HG03460 (cell line): ENCODE results near the gene CTAGE1.
"Not testable (repeated sequence)": the region's sequence is repeated elsewhere in the genome, so short reads cannot be mapped to it uniquely, and the experiment has no call there.

Experiments used
- ATAC-seq: cut with Tn5 transposase; IDR thresholded peaks from one replicate; pipeline ENCODE4 v1.9.1; 2021; ENCODE audit not compliant: unreplicated experiment

CTAGE1 gene

GRCh38 chr18:22394428-22394827 is 23.3 kb downstream of the CTAGE1 start:
- ATAC-seq: no peak

DNA sequence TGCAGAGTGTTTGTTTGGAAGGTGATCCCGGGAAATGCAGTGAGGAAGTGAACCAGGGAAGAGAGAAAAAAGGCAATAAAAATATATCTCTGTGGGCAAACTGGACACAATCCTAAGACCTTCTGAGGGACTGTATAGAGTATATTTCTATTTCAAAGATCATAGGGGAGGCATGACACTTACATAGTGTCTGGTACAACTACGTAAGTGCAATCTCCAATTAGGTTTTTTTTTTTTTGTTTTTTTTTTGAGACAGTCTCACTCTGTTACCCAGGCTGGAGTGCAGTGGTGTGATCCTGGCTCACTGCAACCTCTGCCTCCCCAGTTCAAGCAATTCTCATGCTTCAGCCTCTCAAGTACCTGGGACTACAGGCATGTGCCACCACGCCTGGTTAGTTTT is 24.6 kb downstream of the CTAGE1 start:
- ATAC-seq: not testable (repeated sequence)

GRCh38 chr18:22391407-22392345 is 26.0 kb downstream of the CTAGE1 start:
- ATAC-seq: no peak

DNA sequence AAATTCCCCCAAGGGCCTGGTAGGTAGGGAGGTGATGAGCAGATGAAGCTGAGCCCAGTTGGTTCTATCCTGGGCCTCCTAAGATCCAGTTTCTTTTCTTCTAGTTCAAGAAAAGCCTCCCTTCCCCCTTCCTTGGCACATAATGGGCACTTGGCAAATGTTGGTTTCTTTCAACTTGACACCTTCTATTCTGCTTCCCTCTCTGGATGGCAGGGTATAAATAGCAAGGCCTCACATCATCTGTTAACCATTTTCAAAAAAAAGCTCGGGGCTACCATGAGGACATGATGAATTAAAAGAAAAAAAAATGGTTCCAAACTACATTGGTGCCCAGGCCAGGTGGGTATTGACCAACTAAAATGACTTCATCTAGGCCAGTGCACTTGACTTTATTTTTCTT is 29.9 kb downstream of the CTAGE1 start:
- ATAC-seq: no peak

DNA sequence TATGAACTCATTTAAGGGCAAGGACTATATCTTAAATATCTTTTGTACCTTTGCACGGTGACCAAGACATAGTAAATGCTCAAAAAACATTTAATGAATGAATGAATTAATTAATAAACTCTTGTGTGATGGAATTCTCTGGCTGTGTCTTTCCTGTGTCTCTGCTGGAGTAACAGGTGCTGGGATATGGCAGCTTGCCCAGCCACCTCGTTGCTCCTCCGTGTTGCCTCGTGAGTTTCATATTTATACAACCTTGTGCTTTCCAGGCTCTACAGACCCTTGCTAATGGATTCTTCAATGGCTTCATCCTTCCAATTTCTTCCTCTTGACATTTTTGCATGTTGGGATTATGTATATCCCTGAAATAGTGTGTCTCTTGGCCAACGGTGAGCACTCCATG is 30.4 kb downstream of the CTAGE1 start:
- ATAC-seq: no peak

- ATAC-seq: no peak
Observed at GRCh38 chr18:22385718-22386117, 32.0 kb downstream of the CTAGE1 start.

DNA sequence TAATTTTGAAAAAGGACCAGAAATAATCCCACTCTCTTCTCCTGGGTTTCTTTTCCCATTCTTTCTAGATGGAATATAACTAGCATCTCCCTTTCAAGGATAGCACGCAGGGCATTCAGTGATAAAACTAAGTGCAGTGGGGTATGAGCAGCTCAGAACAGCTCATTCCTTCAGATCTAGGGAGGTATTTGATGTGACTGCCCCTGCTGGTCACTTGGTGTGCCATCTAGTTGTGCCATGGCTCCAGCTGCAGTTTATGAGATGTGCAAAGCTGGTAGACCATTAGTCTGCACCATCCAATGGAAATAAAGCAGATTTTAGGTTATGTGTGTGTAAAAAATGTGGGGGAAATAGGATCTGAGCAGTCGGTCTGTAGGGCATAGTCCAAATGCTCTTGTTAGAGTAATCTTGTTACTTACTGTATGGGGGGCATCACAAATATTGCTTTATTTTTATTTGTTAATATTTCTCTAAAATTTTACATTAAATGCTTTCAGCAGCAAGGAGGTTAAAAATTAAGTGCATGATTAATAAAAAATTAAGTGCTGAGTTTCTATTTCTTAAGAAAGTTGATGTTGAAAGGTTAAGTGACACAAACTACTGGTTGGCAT is 38.9 kb downstream of the CTAGE1 start:
- ATAC-seq: no peak

DNA sequence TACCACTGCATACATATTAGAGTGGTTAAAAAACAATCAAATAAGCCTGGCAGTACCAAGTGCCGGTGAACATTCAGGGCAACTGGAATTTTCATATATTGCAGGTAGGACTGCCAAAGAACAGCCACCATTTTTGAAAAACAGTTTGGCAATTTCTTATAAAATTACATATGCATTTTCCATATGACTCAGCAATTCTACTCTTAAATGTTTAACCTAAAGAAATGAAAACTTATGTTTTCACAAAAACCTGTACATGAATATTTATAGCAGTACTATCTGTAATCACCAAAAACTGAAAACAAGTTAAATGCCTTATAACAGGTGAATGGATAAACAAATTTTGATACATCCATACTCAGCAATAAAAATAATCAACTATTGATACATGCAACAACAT is 39.9 kb downstream of the CTAGE1 start:
- no peak for ATAC-seq

- ATAC-seq: no peak
Observed at GRCh38 chr18:22370414-22370813, 47.3 kb downstream of the CTAGE1 start.

GRCh38 chr18:22368021-22368420 is 49.7 kb downstream of the CTAGE1 start:
- no peak for ATAC-seq

DNA sequence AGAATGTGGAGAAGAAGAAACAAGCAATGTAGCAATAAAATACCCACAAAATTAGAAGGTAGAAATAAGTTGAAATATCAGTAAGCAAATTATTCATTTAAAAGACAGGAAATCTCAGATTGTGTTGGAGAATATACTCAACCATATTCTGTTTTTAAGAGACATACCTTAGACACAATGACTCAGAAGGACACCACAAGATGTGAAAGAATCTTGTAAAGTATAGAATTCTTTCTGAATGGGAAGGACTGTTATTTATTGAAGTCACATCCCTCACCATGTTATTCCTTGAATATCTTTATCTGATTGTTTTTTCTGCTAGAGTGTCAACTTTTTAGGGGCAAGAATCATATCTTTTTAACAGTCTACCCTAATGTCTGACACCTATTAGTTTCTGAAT is 50.4 kb downstream of the CTAGE1 start:
- ATAC-seq: no peak

DNA sequence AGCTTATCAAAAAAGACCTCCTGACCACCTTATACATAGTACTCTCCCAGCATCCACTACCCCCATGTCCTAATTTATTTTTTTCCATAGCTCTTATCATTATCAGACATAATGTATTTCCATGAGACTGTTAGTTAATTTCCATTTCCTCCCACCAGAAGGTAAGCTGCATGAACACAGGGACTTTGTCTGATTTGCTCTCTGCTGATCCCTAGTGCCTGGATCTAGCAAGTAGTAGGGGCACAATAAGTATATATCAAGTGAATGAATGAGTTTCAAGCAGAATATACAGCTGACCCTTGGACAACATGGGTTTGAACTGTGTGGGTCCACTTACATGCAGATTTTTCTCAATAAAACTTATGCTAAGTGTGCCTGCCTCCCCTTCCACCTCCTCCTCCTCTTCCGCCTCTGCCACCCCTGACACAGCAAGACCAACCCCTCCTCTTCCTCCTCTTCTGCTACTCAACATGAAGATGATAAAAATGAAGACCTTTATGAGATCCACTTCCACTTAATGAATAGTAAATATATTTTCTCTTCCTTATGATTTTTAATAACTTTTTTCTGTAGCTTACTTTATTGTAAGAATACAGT is 53.8 kb downstream of the CTAGE1 start:
- no peak for ATAC-seq
